Vagina (tissue), 2 donors: Measurements from ENCODE around the gene PRKCE.

Source experiments
- CTCF ChIP-seq, 3 experiments: fragments of 450-650 bp in 2 of 3; fragments of 200-600 bp in 1 of 3; sonication (generic) in 1 of 3; IDR thresholded peaks; one replicate each; pipeline ENCODE4 v1.5.1; 2017 to 2019; ENCODE audit warnings: antibody characterized with exemption in 3 of 3, mild to moderate bottlenecking in 2 of 3, moderate library complexity in 2 of 3
- POLR2A ChIP-seq, 2 donors: fragments of 450-650 bp; IDR thresholded peaks; one replicate each; pipeline ENCODE4 v1.6.1; 2017; ENCODE audit warnings: antibody characterized with exemption in 2 of 2, mild to moderate bottlenecking in 2 of 2, moderate library complexity in 2 of 2
- POLR2AphosphoS5 ChIP-seq, 2 donors: sonication (generic); formaldehyde crosslinking; IDR thresholded peaks; one replicate each; pipeline ENCODE4 v1.9.0; 2017; ENCODE audit warnings: antibody characterized with exemption in 2 of 2, mild to moderate bottlenecking in 2 of 2, low read depth in 1 of 2; ENCODE audit not compliant: insufficient read depth in 1 of 2

GRCh38 chr2:46157072-46157965 is 505.8 kb downstream of the PRKCE start:
- TF ChIP-seq POLR2A (IDR thresholded peaks at IDR 0.05) (no peak), CTCF (IDR thresholded peaks at IDR 0.05) (no peak), POLR2AphosphoS5 (IDR thresholded peaks at IDR 0.05; ENCODE audit: insufficient read depth in 1 of 2, low read depth in 1 of 2) (no peak)
